Body of pancreas (tissue), 2 donors: ENCODE measurements around the gene FAM47E. TPM values are rescaled to one million over a fixed set of nuclear protein-coding genes. Genes with fewer than 3 reads are reported as not detected.

Experiments
- total RNA-seq, 2 donors: library from RNA; depleted of rRNA; stranded (reverse); fragments of >200 nt; gene quantifications; one replicate each; pipeline ENCODE4 v1.1.0, GENCODE V29; 2016

Gene FAM47E
- total RNA-seq, 2 donors from 2014 or later, result 10.1 to 16.2 TPM

Other genes starting within 250 kb of the FAM47E start
- gene CXCL9, start 244.2 kb upstream of the FAM47E start, total RNA-seq, result 1 to 10 TPM in 1 of 2 donors, not detected in 1; 1.0 TPM
- gene CXCL10, start 228.2 kb upstream of the FAM47E start, total RNA-seq, result not detected
- gene CXCL11, start 215.7 kb upstream of the FAM47E start, total RNA-seq, result under 1 TPM in 1 of 2 donors, not detected in 1; 0.52 TPM
- 1 to 10 TPM; 6.5 to 6.9 TPM for gene ART3, start 177.0 kb upstream of the FAM47E start, total RNA-seq
- gene NUP54, start 103.3 kb upstream of the FAM47E start, total RNA-seq, result 10 to 100 TPM; 13.7 to 33.3 TPM
- gene SCARB2, start 37.9 kb upstream of the FAM47E start, total RNA-seq, result 100 to 1,000 TPM in 1 of 2 donors, 10 to 100 TPM in 1; 74.5 to 167 TPM
- 1 to 10 TPM; 6.2 to 6.6 TPM for gene STBD1, start 55.0 kb downstream of the FAM47E start, total RNA-seq
- gene CCDC158, start 169.4 kb downstream of the FAM47E start, total RNA-seq, result 1 to 10 TPM in 1 of 2 donors, under 1 TPM in 1; 0.99 to 1.3 TPM
- 10 to 100 TPM; 56.7 to 96.0 TPM for gene SHROOM3, start 183.5 kb downstream of the FAM47E start, total RNA-seq